Stimulated activated CD8-positive, alpha-beta memory T cell treated with anti-CD3 and anti-CD28 coated beads, Interleukin-7, amount 100 ng/mL, for 1 hour (primary cell): Measurements from ENCODE around the gene AKAP13.
A peak's percentile ranks its signal among the peaks of the same experiment; 100 is the strongest.
"Not testable (repeated sequence)": the region's sequence is repeated elsewhere in the genome, so short reads cannot be mapped to it uniquely, and the experiment has no call there.

Source experiments
- DNase-seq, 2 donors: peaks; one replicate each; pipeline ENCODE4 v3.0.0-alpha.2; 2020; ENCODE audit warnings: low read depth in 2 of 2

Gene AKAP13

GRCh38 chr15:85793641-85794597, 413.5 kb downstream of the AKAP13 start:
- peak in 1 of 2 donors; percentile 2 for DNase-seq

DNA sequence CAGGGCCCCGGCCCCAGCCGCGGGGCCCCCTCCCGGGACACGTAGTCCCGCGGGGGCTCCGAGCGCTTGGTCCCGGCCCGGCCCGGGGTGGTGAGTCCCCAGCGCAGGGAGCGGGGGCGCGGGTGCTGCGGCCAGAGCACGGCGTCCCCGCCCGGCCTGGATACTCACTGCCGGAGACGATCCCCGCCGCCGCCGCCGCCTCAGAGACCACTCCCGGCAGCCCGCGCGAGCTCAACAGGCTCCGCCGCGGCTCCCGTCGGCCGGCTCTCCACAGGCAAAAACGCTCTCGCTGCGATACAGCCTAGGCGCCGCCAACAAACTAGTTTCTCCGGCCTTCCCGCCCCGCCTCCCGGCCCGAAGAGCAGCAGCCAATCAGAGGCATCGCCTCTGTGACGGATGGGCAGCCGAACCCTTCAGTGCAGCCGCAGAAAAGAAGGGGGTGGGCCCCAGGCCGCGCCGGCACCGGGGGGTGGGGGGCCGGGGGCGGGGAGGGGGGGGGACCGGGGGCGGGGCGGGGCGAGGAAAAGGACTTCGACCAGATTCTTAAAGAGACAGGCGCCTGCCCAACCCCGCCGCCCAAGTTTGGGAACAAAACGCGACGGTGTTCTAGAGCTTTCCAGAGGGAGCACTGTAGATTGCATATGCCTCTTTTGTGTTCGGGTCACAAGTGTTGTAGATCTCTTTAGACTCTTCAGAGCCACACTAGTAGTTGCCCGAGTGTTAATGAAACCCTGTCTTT, 414.4 kb downstream of the AKAP13 start, which contains the start of gene KLHL25:
Gene KLHL25 (minus strand): TSS at position 328 of the 739 bp plus-strand sequence. CDS start 25,115 bp downstream, outside the sequence.
- peak; percentile 80 to 86 for DNase-seq

DNA sequence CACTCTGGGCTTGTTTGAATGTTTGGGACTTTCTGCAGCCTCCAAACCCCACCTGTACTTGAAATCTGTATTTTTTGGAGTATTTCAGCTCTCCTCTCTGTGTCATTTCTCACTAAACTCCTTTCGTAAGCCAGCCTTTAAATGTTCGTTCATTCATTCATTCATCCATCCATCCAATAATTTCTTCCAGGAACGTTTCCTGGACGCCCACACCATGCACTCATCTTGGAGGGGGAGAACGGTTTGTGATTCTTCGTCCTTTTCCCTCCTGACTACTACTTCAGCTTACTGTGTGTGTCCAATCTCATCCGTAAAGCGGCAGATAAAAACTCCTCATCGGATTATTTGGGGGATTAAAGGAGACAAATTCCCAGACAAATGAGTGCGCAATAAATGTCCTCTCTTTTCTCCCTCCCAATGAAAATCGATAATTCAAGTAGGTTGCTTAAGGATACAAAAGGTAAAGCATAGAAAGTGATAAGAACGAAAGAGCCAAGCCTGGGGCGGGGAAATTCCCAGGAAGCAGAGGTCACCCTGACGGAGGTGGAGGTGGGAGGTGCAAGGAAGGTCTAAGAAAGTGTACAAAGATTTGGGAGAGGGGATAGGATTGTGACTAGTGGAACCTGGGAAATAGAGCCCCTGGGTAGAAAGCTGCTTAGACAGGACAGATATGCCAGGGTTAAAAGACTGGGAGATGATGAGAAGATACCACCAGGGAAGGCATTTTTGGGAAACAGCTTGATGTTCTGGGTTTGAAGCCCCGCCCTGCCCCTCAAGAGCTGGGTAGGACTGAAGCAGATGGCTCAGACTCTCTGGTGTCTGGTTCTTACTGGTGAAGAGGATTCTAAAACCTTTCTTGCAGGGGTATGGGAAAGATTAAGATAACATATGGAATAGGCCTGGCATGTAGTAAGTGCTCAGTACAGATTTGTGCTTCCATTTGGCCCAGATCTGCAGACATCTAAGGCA, 415.2 kb downstream of the AKAP13 start:
- no peak for DNase-seq

- not testable (repeated sequence) for DNase-seq
These were observed 416.0 kb downstream of the AKAP13 start for GRCh38 chr15:85796371-85796770.
